NCI-H2029 treated with DMSO at 0.1 percent for 48 hours (cell line): ENCODE measurements around the gene RBBP8.
"Not testable (repeated sequence)": the region's sequence is repeated elsewhere in the genome, so short reads cannot be mapped to it uniquely, and the experiment has no call there.

Source experiments
- DNase-seq: peaks from one replicate; lab custom pipeline; 2025; lab: John Stamatoyannopoulos, UW

RBBP8 gene

DNA sequence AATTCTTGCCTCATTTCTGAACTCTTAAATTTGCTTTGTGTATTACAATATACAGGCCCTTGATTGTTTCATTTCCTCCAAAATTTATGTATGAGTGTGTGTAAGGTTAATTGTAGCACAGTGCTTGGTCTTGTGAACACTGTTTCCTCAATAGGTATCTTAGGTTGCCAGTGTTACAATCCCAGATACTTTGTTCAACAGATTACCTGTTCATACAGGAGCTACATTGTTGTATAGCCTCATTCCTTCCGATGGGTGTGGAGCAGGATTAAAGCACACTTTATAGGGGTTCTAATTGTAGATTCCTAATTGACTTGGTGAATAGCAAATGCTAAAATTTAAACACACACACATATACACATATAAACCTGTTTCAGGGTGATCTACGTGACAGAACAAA lies 10.7 kb downstream of the RBBP8 start:
- no peak for DNase-seq

- DNase-seq: no peak
Observed at GRCh38 chr18:22946217-22946616, 13.1 kb downstream of the RBBP8 start.

DNA sequence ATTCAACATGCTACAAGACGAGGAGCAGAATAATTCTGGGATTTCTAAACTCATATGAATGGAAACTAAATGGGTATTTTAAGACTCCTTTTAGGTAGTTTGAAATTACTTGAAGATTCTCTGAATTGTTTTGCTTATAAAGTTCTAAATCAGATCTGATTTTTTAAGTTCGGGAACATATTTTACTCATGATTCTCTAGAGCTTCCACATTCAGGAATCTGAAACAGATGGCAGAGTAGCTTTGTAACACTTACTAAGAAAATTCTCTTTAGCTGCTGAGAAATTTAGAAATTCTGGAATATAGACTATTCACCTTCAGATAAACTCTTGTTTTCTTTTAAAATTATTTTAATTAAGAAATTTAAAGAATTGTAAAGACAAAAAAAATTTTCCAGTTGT lies 13.7 kb downstream of the RBBP8 start:
- no peak for DNase-seq

DNA sequence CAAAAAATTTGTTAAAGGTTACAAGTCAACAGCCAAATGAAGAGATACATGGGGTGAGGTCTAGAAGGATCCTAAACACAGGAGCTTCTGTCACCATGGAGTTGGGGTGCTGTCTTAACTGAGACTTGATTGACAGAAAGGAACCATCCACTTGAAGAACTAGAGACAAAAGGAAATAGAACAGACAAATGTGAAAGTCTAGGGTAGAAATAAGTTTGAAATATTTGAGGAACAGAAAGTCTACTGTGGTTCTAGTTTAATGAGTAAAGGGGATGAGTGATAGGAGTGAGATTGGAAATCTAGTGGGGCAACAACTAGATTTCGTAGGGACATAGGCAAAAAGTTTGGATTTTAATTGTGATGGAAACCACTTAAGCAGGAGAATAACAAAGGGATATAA lies 18.7 kb downstream of the RBBP8 start:
- DNase-seq: no peak

- DNase-seq: no peak
Observed at GRCh38 chr18:22952525-22952924, 19.4 kb downstream of the RBBP8 start.

DNA sequence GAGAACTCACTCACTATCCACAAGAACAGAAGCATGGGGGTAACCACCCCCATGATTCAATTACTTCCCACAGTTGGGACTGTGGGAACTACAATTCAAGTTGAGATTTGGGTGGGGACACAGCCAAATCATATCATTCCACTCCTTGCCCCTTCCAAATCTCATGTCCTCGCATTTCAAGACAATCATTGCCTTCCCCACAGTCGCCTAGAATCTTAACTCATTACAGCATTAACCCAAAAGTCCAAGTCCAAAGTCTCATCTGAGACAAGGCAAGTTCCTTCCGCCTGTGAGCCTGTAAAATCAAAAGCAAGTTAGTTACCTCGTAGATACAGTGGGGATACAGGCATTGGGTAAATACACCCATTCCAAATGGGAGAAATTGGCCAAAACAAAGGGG lies 20.9 kb downstream of the RBBP8 start:
- DNase-seq: not testable (repeated sequence)

- DNase-seq: no peak
Observed at GRCh38 chr18:22956226-22956625, 23.1 kb downstream of the RBBP8 start.

GRCh38 chr18:22961156-22961555 lies 28.0 kb downstream of the RBBP8 start:
- DNase-seq: no peak

- DNase-seq: no peak
Observed at GRCh38 chr18:22962004-22962403, 28.9 kb downstream of the RBBP8 start.

- DNase-seq: no peak
Observed at GRCh38 chr18:22964116-22964515, 31.0 kb downstream of the RBBP8 start.

GRCh38 chr18:22964722-22965121 lies 31.6 kb downstream of the RBBP8 start:
- DNase-seq: no peak

GRCh38 chr18:22971038-22971437 lies 37.9 kb downstream of the RBBP8 start:
- DNase-seq: no peak

- no peak for DNase-seq
Observed at GRCh38 chr18:22974001-22974400, 40.9 kb downstream of the RBBP8 start.

- DNase-seq: no peak
Observed at GRCh38 chr18:22974707-22975106, 41.6 kb downstream of the RBBP8 start.

DNA sequence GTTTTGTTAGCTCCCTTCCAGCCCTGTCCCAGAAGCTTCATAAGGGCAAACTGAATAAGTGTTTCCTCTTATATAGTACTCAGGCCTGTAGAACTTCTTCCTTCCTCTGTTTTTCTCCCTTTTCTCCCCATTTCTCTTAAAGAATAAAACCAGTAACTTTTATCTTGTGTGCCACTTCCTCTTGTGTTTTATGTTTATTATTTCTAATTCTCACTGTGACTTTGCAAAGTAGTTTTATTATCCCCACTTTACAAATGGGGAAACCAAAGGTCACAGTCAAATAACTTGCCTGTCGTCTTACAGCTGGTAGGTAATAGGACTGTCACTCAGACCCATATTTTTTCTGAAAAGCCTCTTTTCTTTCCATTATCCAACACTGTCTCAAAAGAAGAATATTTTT lies 42.4 kb downstream of the RBBP8 start:
- DNase-seq: no peak

DNA sequence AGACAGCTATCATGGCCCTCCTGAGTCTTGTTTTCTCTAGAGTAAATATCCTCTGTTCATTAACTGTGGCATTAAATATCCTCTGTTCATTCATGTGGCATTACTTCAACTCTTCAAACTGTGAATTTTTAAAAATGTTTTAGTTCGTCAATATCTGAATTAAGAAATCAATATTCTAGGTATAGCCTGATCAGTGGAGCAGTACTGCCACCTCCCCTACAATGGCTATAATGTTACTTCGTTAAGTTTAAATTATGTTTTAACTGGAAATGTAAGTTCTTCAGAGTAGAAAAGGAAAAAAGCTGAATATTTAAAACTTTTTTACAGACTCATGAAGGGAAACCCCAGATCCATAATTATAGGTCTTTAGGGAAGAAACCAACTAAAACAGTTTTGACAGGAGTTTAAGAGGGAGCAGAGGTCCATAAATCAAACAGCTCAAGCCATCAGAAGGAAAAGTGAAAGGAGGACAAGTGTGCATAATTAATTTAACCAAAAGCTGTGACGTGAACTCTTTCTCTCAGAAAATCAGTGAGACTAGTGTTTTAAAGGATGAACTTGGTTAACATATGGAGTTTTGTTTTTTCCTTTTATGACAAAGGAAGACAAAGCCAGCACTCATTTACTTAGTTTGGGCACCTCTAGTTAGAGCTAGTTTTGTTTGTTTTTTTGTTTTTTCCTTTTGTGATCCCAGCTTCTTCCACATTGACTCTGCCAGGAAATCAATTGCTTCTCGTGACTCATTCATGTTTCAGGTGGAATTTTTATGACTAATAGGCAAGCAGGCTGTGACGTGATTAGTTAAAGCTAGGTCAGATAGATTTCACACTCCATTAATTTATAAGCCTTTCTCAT lies 44.9 kb downstream of the RBBP8 start:
- DNase-seq: no peak

DNA sequence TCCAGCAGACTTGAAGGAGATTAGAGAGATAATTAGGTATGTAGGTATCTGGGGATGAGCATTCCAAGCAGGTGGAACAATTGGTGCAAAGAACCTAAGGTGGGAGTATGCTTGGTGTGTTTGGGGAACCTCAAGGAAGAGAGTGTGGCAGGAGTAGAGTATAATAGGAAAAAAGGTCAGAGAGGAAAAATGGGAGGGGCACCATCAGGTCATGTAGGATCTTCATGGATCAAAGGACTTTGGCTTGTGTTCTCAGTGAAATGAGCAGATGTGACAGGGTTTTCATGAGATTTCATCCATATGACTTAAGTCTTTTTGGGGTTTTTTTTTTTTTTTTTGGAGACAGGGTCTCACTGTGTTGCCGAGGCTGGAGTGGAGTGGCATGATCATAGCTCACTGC lies 47.3 kb downstream of the RBBP8 start:
- DNase-seq: no peak

DNA sequence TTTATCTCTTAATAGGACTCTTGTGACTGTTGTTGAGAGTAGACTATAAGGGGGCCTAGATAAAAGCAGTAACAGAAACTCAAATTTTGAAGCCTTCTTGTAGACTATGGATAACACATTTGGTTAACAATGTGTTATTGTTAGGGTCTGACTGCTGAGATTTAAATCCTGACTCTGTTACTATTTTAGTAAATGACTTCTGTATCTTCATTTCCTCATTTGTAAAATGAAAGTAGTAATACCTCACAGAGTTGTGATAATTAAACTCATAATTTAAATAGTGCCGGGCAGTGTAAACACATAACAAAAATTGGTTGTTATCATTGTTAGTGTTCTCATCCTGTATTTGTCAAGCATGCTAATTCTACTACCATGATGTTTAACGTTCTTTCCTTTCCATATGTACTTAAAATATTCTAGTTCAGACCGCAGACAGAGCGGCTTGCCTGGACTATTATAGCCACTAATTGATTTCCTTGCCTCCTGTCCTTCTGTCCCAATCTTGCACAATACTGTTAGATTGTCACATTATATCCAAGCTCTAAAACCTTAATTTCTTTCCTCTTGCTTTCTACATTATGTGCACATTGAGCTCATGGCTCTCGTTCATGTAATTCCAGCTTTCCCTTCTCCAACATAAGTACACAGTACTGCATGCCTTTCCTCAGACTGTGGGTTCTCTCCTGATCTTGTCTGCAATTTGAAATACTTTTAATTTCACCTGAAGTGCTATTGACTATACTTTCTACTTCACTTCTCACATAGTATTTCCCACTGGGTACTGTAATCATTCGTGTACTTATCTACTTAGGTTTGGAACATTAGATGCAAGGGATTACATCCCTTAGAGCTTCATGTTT lies 48.4 kb downstream of the RBBP8 start:
- DNase-seq: no peak

DNA sequence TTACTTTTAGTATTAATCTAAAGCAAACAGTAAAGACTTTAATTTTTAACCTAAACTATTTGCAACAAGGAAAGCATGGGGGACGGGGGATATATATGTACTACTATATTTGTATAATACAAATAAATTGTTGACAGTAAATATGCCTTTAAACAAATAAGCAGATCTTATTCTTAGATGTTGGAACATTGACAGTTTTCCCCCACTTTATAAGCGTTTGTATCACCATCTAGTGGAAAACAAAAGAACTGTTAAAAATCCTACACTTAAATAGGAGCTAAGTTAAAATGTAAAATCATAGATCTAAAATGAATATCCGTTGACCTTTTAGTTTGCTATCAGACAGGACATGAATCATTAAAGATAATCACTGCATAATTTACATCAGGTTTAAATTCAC lies 50.0 kb downstream of the RBBP8 start:
- DNase-seq: no peak

DNA sequence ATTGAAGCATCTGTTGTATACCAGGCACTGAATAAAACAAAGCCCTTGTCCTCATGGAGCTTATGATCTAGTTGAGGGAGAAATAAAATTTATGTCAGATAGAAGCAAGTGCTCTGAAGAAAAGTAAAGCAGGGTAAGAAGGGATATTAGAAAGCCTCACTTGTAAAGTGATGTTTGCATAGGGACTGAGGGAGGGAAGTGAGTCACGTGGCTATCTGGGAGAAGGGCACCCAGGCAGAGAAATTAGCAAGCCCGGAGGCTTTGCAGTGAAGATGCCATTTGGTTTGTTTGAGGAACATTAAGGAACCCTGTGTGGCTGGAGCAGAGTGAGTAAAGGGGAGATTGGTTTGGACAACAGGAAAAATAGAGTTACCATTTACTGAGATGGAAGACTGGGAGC lies 52.1 kb downstream of the RBBP8 start:
- DNase-seq: no peak

DNA sequence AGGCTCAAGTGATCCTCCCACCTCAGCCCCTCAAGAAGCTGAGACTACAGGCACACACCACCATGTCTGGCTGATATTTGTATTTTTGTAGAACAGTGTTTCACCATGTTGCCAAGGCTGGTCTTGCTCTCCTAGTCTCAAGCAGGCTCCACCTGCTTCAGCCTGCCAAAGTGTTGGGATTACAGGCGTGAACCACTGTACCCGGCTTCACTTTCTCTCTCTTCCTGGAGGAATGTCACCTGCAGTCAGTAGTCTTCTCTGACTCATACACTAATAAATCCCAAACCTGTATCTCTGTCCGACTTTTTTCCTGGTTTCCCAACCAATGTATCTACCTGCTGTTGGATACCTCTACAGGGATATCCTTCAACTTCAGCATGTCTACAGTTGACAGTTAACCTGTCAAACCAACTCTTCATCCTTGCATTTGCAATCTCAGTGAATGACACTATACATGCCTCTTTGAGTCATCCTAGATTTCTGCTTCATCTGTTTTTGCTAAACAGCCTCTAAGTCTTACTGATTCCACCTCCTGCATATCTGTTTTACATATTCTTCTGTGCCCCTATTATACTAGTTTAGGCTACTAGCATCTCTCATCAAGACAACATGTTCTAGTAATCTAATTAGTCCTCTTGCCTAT lies 54.5 kb downstream of the RBBP8 start:
- DNase-seq: no peak

DNA sequence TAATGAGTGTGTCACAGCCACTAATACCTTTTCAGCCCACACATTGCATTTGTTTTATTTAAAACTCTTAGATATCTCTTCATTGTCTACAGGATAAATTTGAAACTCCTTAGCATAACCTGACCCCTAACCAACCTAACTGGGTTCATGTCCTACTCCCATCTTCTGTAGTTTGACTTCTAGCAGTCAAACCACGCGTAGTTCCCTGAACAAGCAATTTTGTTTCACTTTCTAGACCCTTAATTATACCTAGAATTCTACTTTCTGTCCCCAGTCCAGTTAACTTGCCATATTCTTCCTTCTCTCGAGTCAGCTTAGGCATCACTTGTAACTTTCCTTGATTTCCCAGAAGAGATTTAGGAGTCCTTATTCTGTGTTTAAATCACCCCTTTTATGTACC lies 55.1 kb downstream of the RBBP8 start:
- no peak for DNase-seq

DNA sequence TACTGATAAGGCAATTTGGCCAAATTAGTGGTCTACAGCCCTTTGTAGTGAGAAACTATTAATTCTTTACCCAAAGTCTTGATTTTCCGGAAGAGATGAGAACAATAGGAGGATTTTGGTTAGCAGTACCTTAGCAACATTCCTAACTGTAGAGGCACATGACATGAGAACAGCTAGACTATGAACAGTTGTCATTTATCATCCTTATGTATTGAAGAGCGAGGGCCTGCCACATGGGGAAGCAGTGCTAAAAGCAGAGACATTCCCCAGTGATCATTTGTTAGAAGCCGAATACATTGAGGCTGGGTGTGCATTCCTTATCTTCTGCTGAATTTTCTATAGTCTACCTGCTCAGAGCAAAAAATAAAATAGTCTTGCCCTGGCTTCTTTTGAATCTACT lies 65.2 kb downstream of the RBBP8 start:
- no peak for DNase-seq
